HepG2 (cell line): ENCODE measurements around the gene IDUA. TPM values are rescaled to one million over a fixed set of nuclear protein-coding genes. Genes with fewer than 3 reads are reported as not detected.

ENCODE experiments used
- ATAC-seq: fragments of 200-7000 bp; cut with Tn5 transposase; 3 replicates; pipeline ENCODE4 v1.9.1; 2020; ENCODE audit warnings: mild to moderate bottlenecking, moderate library complexity
- BruUV-seq: library from RNA; stranded (reverse); fragments of 400-500 nt; replicated peaks from 2 replicates; lab custom pipeline; 2021; lab: Mats Ljungman, UMichigan
- CTCF ChIA-PET: fragments of 300-600 bp; formaldehyde crosslinking; extraction: SDS; loops from one replicate; lab custom pipeline; 2021; ENCODE audit warnings: low total read pairs, inconsistent platforms, low intra/inter-chr PET ratio; lab: Yijun Ruan, JAX
- POLR2A ChIA-PET: fragments of 350-600 bp; sonication (Branson Sonifier 250); formaldehyde crosslinking; loops from one replicate; lab custom pipeline; 2020; ENCODE audit warnings: antibody characterized with exemption, inconsistent platforms; lab: Yijun Ruan, JAX
- DNase-seq: peaks from one replicate; pipeline ENCODE4 v3.0.0-alpha.2; 2015; ENCODE audit warnings: low spot score
- FAIRE-seq: peaks from 3 replicates; lab custom pipeline; 2011; peaks lifted over from hg19 to GRCh38; lab: Jason Lieb, UNC
- H2AFZ ChIP-seq: one replicate; pipeline ENCODE4 v1.6.1; 2011; ENCODE audit warnings: low read length, inconsistent platforms
- H3K27ac ChIP-seq: fragments of 300-600 bp; 3 replicates; pipeline ENCODE4 v1.8.0; 2011; ENCODE audit warnings: mixed run types, mild to moderate bottlenecking, mixed read lengths, low read length, inconsistent platforms; ENCODE audit not compliant: insufficient read depth; ENCODE audit errors: extremely low read length
- H3K27me3 ChIP-seq, 2 experiments: fragments of 200-600 bp in 1 of 2; 2 replicates in 1 of 2; 3 replicates in 1 of 2; pipeline versions ENCODE4 v1.6.0 to v1.8.0; 2011; ENCODE audit warnings: low read length in 2 of 2, mild to moderate bottlenecking in 2 of 2, moderate library complexity in 2 of 2, inconsistent platforms in 1 of 2; ENCODE audit not compliant: insufficient read depth in 2 of 2, control insufficient read depth in 1 of 2
- H3K36me3 ChIP-seq, 2 experiments: fragments of 200-600 bp in 1 of 2; replicated peaks in 1 of 2; 2 replicates in 1 of 2; 3 replicates in 1 of 2; pipeline versions ENCODE4 v1.5.1 to v1.8.0; 2011; ENCODE audit warnings: low read length in 2 of 2, inconsistent platforms in 1 of 2; ENCODE audit not compliant: insufficient read depth in 2 of 2, control insufficient read depth in 1 of 2
- H3K4me1 ChIP-seq: 2 replicates; pipeline ENCODE4 v1.5.1; 2012; ENCODE audit warnings: low read length, inconsistent platforms; ENCODE audit not compliant: insufficient read depth
- H3K4me2 ChIP-seq: 2 replicates; pipeline ENCODE4 v1.6.0; 2011; ENCODE audit warnings: low read depth, low read length, inconsistent platforms
- H3K4me3 ChIP-seq, 3 experiments: fragments of 200-600 bp in 1 of 3; sonication (generic), shearing (Covaris generic) in 1 of 3; replicated peaks in 1 of 3; 2 replicates each; pipeline ENCODE4 v1.5.1; 2011 to 2016; ENCODE audit warnings: low read length in 3 of 3, inconsistent platforms in 2 of 3, low read depth in 2 of 3, mild to moderate bottlenecking in 2 of 3, control low read depth in 1 of 3, mixed read lengths in 1 of 3; ENCODE audit not compliant: insufficient read depth in 1 of 3
- H3K79me2 ChIP-seq: one replicate; pipeline ENCODE4 v1.6.1; 2011; ENCODE audit warnings: low read length, inconsistent platforms; ENCODE audit not compliant: insufficient read depth
- H3K9ac ChIP-seq: 2 replicates; pipeline ENCODE4 v1.6.0; 2011; ENCODE audit warnings: mild to moderate bottlenecking, low read depth, low read length, inconsistent platforms; ENCODE audit not compliant: insufficient read depth
- H3K9me3 ChIP-seq: 2 replicates; pipeline ENCODE4 v1.5.1; 2012; ENCODE audit warnings: mild to moderate bottlenecking, low read length
- H4K20me1 ChIP-seq: 2 replicates; pipeline ENCODE4 v1.6.0; 2011; ENCODE audit warnings: inconsistent platforms, mild to moderate bottlenecking, low read length, moderate library complexity; ENCODE audit not compliant: insufficient read depth
- ASH2L ChIP-seq: fragments of 300-600, 200-600 bp; sonication (generic); IDR thresholded peaks from 2 replicates; pipeline ENCODE4 v1.7.0; 2017; ENCODE audit warnings: low read depth, mild to moderate bottlenecking, moderate library complexity, mixed read lengths, low read length; ENCODE audit not compliant: insufficient read length
- CBX5 ChIP-seq: sonication (generic); formaldehyde crosslinking; IDR thresholded peaks from 2 replicates; pipeline ENCODE4 v1.4.0; 2020; ENCODE audit warnings: missing genetic modification reagents, borderline replicate concordance
- ELK4 ChIP-seq: sonication (generic); formaldehyde crosslinking; IDR thresholded peaks from 2 replicates; pipeline ENCODE4 v1.9.0; 2021; ENCODE audit warnings: missing genetic modification reagents, borderline replicate concordance
- PBX3 ChIP-seq: sonication (generic); formaldehyde crosslinking; IDR thresholded peaks from 2 replicates; pipeline ENCODE4 v1.8.1; 2023; ENCODE audit warnings: missing genetic modification reagents, inconsistent platforms, borderline replicate concordance
- PRDM4 ChIP-seq: sonication (generic); formaldehyde crosslinking; IDR thresholded peaks from 2 replicates; pipeline ENCODE4 v1.9.0; 2021; ENCODE audit warnings: missing genetic modification reagents, borderline replicate concordance
- SP4 ChIP-seq: sonication (generic); formaldehyde crosslinking; IDR thresholded peaks from 2 replicates; pipeline ENCODE4 v1.8.1; 2023; ENCODE audit warnings: mild to moderate bottlenecking, missing genetic modification reagents
- TOPORS ChIP-seq: sonication (generic); formaldehyde crosslinking; IDR thresholded peaks from 2 replicates; pipeline ENCODE4 v1.8.0; 2023; ENCODE audit warnings: mild to moderate bottlenecking, missing genetic modification reagents
- XBP1 ChIP-seq: sonication (generic); formaldehyde crosslinking; IDR thresholded peaks from 2 replicates; pipeline ENCODE4 v1.5.0; 2020; ENCODE audit warnings: missing genetic modification reagents
- ZNF136 ChIP-seq: sonication (generic); formaldehyde crosslinking; IDR thresholded peaks from 2 replicates; pipeline ENCODE4 v1.8.1; 2022; ENCODE audit warnings: low read depth, mild to moderate bottlenecking, moderate library complexity, missing genetic modification reagents
- ZNF512B ChIP-seq: sonication (generic); formaldehyde crosslinking; IDR thresholded peaks from 2 replicates; pipeline ENCODE4 v1.5.1; 2020; ENCODE audit warnings: missing genetic modification reagents, mild to moderate bottlenecking, borderline replicate concordance
- ZNF629 ChIP-seq: sonication (generic); formaldehyde crosslinking; conservative IDR thresholded peaks from 2 replicates; pipeline ENCODE4 v1.5.0; 2020; ENCODE audit warnings: missing genetic modification reagents
- ZNF891 ChIP-seq: sonication (generic); formaldehyde crosslinking; IDR thresholded peaks from 2 replicates; pipeline ENCODE4 v1.5.0; 2020; ENCODE audit warnings: mild to moderate bottlenecking, missing genetic modification reagents
- WGBS: methylation state at CpG from one replicate; pipeline ENCODE4 v1.1.6; 2017; ENCODE audit warnings: low lambda C conversion rate; 5-methylcytosine and 5-hydroxymethylcytosine counted together
- in situ Hi-C: cut with HindIII; loops from 2 replicates; pipeline ENCODE4 v1.10.0; 2017; ENCODE audit warnings: low pct_unique_long_range_greater_than_20kb; ENCODE audit not compliant: extremely low pct_ligation_motif_present
- intact Hi-C: fragments of 100-400 bp; cut with micrococcal nuclease; formaldehyde crosslinking; loops from one replicate; pipeline ENCODE4 v1.10.0; 2022; ENCODE audit not compliant: unreplicated experiment
- polyA plus RNA-seq, 8 experiments: library from polyadenylated mRNA; depleted of rRNA in 3 of 8; stranded (reverse) in 7 of 8; unstranded in 1 of 8; fragments of >200 nt; fragmentation: Illumina TruSeq in 4 of 8; extraction: Trizol in 4 of 8; gene quantifications; 2 replicates each; pipeline versions ENCODE4 v1.2.1 to v1.2.3, GENCODE V29; 2011 to 2016; ENCODE audit warnings: low read depth in 4 of 8, missing spikeins in 1 of 8, mixed read lengths in 1 of 8; ENCODE audit not compliant: insufficient read depth in 1 of 8
- total RNA-seq, 5 experiments: library from RNA; depleted of rRNA; stranded (reverse); fragments of >200 nt; fragmentation: Illumina TruSeq; extraction: Trizol; gene quantifications; 2 replicates each; pipeline ENCODE4 v1.2.3, GENCODE V29; 2016; ENCODE audit warnings: low read depth in 1 of 5

IDUA gene
- total and polyA plus RNA-seq, 2 of the 13 experiments (the other 11 are each of a cell fraction or from before 2014, with no cell fraction given): 0.77 to 1.0 TPM

- in situ Hi-C loops (no loop called here), intact Hi-C loops (loop anchor here (2.0 kb wide), 1 partner anchor 17 kb away; the partner anchor contains the start of gene SLC26A1)
- DNase-seq (no peak), ATAC-seq (peak; percentile 27), FAIRE-seq (no peak)
- Histone ChIP-seq H3K9ac (peak overlapping the region; percentile 65), H3K4me2 (peak overlapping the region; percentile 100), H3K79me2 (no peaks in the 10 kb centered on the region), H3K27me3 (peaks cover 7 to 33% of the 10 kb centered on the region in 2 experiments), H3K9me3 (no peaks in the 10 kb centered on the region), H3K36me3 (no peaks in the 10 kb centered on the region), H3K4me1 (peaks cover 50% of the 10 kb centered on the region), H3K4me3 (peak overlapping the region; percentile 69 to 89 (median 73); a peak in 5 of 6 replicates), H4K20me1 (no peaks in the 10 kb centered on the region), H2AFZ (no peak overlapping the region), H3K27ac (no peak overlapping the region)
- POLR2A ChIA-PET: interaction anchor here (1.0 kb wide), 2 partner anchors 17 to 22 kb away, joined by 3 to 8 read pairs; partner anchors contain the start of gene SLC26A1
- CTCF ChIA-PET: no interaction called here
- WGBS: no CpG with 5 or more reads among the region's 109 CpGs
- no TSS peak for BruUV-seq
- no peak for TF ChIP-seq PRDM4 (CRISPR knock-in tag)
- no peak for TF ChIP-seq XBP1
- no peak for TF ChIP-seq CBX5 (CRISPR knock-in tag)
- TF ChIP-seq ASH2L: no peak
- TF ChIP-seq SP4 (CRISPR knock-in tag): peak; percentile 40; the same call in 1 of the 2 replicates
- no peak for TF ChIP-seq ZNF512B (CRISPR knock-in tag)
- no peak; the same call in 1 of the 2 replicates for TF ChIP-seq ZNF891 (CRISPR knock-in tag)
- 0 out of 2 replicates have a peak, but pooled peaks have one; percentile 32 for TF ChIP-seq ZNF629 (CRISPR knock-in tag)
- no peak for TF ChIP-seq ELK4 (CRISPR knock-in tag)
- 0 out of 2 replicates have a peak, but pooled peaks have one; percentile 48 for TF ChIP-seq TOPORS (CRISPR knock-in tag)
- no peak for TF ChIP-seq PBX3 (CRISPR knock-in tag)
- no peak for TF ChIP-seq ZNF136
These were observed 22.9 kb downstream of the IDUA start for GRCh38 chr4:1009542-1010394.
